GM12878 (cell line): Measurements from ENCODE around the gene PCAT6. TPM values are rescaled to one million over a fixed set of nuclear protein-coding genes. Genes with fewer than 3 reads are reported as not detected.
A peak's percentile ranks its signal among the peaks of the same experiment; 100 is the strongest.

Experiments used
- EP300 ChIP-seq, 2 experiments: fragments of 150-350 bp in 1 of 2; IDR thresholded peaks; 2 replicates each; pipeline ENCODE4 v1.6.1; 2011 to 2012; ENCODE audit warnings: low read depth in 2 of 2, low read length in 2 of 2, borderline replicate concordance in 1 of 2, improper control_type of control experiment in 1 of 2, inconsistent platforms in 1 of 2; ENCODE audit not compliant: control insufficient read depth in 1 of 2
- JUND ChIP-seq: IDR thresholded peaks from 2 replicates; pipeline ENCODE4 v1.6.1; 2012; ENCODE audit warnings: low read depth, mild to moderate bottlenecking, low read length, improper control_type of control experiment, moderate library complexity
- KLF5 ChIP-seq: fragments of 450-650 bp; IDR thresholded peaks from 2 replicates; pipeline ENCODE4 v1.6.1; 2014; ENCODE audit warnings: mild to moderate bottlenecking; ENCODE audit not compliant: partially characterized antibody
- TARDBP ChIP-seq: IDR thresholded peaks from 2 replicates; pipeline ENCODE4 v1.6.1; 2016; ENCODE audit warnings: borderline replicate concordance
- ZNF217 ChIP-seq: fragments of 450-650 bp; IDR thresholded peaks from 2 replicates; pipeline ENCODE4 v1.6.1; 2017; ENCODE audit warnings: antibody characterized with exemption, mild to moderate bottlenecking
- polyA plus RNA-seq, 11 experiments: library from polyadenylated mRNA; depleted of rRNA in 4 of 11; unstranded in 6 of 11; stranded (reverse) in 5 of 11; fragments of >200 nt; fragmentation: Nextera tagmentation in 4 of 11; fragmentation: Illumina TruSeq in 1 of 11; extraction: Ambion mirVana in 4 of 11; extraction: Trizol in 1 of 11; gene quantifications; 1 replicate in 1 of 11; 2 replicates in 10 of 11; pipeline versions ENCODE4 v1.2.1 to v1.2.3, GENCODE V29; 2011 to 2016; ENCODE audit warnings: inconsistent platforms in 2 of 11, missing spikeins in 2 of 11, low read depth in 1 of 11
- total RNA-seq, 4 experiments: library from RNA; depleted of rRNA in 3 of 4; stranded (reverse); fragments of >200 nt in 3 of 4; fragmentation: Illumina TruSeq in 1 of 4; extraction: Trizol in 1 of 4; gene quantifications; 2 replicates each; pipeline versions ENCODE4 v1.2.1 to v1.2.3, GENCODE V29; 2013 to 2021
- TF ChIP-seq, protein P1 (sequence below): fragments of 450-650 bp; IDR thresholded peaks from 2 replicates; pipeline ENCODE4 v1.6.1; 2018; ENCODE audit warnings: mild to moderate bottlenecking, low read depth, moderate library complexity; ENCODE audit not compliant: partially characterized antibody
- TF ChIP-seq, protein P2 (sequence below): fragments of 450-650 bp; IDR thresholded peaks from 2 replicates; pipeline ENCODE4 v1.6.1; 2017; ENCODE audit warnings: mild to moderate bottlenecking, moderate library complexity
- TF ChIP-seq, protein P3 (sequence below): fragments of 450-650 bp; IDR thresholded peaks from 2 replicates; pipeline ENCODE4 v1.6.1; 2017; ENCODE audit warnings: low read depth, mild to moderate bottlenecking, moderate library complexity
- TF ChIP-seq, protein P4 (sequence below): fragments of 450-650 bp; formaldehyde crosslinking; IDR thresholded peaks from 2 replicates; pipeline ENCODE4 v1.5.0; 2022; ENCODE audit warnings: mild to moderate bottlenecking, missing genetic modification characterization
- TF ChIP-seq, protein P5 (sequence below): IDR thresholded peaks from 2 replicates; pipeline ENCODE4 v1.6.1; 2011; ENCODE audit warnings: borderline replicate concordance, low read depth, mild to moderate bottlenecking, moderate library complexity, mixed read lengths, low read length; ENCODE audit not compliant: insufficient read depth; ENCODE audit errors: extremely low read length
- TF ChIP-seq, protein P6 (sequence below): IDR thresholded peaks from 2 replicates; pipeline ENCODE4 v1.6.1; 2012; ENCODE audit warnings: low read depth, low read length, improper control_type of control experiment

Gene PCAT6
- total and polyA plus RNA-seq, 10 of the 15 experiments (the other 5 are each of a cell fraction or from before 2014, with no cell fraction given): 0.16 to 0.83 (median 0.48) TPM; not detected in 4

DNA sequence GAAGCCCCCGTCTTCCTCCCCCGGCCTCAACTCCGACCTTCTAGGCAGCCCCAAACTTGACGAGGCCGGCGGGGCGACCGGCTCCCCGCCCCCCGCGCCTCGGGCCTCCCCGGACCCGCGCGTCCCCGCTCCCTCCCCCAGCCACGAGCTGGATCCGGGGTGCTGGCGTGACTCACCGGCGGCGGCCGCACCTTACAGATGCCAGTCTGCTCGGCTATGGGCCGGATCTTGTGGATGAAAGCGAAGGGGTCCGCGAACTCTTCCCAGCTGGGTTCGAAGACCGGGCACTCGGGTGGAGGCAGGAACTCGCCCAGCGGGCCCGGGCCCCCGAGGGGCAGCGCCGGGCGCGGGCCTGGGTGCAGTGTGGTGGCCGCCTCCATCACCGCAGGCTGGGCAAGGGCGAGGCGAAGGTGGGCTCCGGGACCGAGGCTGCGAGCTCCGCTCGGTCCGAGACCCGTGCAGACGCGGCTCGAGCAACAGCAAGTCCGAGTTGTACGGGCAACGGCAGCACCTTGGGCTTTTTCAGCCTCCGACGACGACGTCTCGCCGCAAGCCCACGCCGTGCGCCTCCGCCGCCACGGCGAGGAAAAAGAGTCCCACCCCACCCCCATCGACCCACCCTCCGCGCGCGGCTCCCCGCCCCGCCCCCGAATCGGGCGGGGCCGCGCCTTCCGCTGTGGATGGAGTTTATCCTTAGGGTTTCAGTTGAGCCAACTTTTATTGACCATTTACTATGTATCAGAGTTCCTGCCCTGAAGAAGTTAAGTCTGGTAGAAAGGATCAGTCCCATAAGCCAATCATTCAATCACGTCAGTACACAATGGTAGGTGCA is 2.6 kb upstream of the PCAT6 start, which contains the start of gene KDM5B (continued):
- TF ChIP-seq, protein P1, sequence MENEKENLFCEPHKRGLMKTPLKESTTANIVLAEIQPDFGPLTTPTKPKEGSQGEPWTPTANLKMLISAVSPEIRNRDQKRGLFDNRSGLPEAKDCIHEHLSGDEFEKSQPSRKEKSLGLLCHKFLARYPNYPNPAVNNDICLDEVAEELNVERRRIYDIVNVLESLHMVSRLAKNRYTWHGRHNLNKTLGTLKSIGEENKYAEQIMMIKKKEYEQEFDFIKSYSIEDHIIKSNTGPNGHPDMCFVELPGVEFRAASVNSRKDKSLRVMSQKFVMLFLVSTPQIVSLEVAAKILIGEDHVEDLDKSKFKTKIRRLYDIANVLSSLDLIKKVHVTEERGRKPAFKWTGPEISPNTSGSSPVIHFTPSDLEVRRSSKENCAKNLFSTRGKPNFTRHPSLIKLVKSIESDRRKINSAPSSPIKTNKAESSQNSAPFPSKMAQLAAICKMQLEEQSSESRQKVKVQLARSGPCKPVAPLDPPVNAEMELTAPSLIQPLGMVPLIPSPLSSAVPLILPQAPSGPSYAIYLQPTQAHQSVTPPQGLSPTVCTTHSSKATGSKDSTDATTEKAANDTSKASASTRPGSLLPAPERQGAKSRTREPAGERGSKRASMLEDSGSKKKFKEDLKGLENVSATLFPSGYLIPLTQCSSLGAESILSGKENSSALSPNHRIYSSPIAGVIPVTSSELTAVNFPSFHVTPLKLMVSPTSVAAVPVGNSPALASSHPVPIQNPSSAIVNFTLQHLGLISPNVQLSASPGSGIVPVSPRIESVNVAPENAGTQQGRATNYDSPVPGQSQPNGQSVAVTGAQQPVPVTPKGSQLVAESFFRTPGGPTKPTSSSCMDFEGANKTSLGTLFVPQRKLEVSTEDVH: no peak
- TF ChIP-seq, protein P2, sequence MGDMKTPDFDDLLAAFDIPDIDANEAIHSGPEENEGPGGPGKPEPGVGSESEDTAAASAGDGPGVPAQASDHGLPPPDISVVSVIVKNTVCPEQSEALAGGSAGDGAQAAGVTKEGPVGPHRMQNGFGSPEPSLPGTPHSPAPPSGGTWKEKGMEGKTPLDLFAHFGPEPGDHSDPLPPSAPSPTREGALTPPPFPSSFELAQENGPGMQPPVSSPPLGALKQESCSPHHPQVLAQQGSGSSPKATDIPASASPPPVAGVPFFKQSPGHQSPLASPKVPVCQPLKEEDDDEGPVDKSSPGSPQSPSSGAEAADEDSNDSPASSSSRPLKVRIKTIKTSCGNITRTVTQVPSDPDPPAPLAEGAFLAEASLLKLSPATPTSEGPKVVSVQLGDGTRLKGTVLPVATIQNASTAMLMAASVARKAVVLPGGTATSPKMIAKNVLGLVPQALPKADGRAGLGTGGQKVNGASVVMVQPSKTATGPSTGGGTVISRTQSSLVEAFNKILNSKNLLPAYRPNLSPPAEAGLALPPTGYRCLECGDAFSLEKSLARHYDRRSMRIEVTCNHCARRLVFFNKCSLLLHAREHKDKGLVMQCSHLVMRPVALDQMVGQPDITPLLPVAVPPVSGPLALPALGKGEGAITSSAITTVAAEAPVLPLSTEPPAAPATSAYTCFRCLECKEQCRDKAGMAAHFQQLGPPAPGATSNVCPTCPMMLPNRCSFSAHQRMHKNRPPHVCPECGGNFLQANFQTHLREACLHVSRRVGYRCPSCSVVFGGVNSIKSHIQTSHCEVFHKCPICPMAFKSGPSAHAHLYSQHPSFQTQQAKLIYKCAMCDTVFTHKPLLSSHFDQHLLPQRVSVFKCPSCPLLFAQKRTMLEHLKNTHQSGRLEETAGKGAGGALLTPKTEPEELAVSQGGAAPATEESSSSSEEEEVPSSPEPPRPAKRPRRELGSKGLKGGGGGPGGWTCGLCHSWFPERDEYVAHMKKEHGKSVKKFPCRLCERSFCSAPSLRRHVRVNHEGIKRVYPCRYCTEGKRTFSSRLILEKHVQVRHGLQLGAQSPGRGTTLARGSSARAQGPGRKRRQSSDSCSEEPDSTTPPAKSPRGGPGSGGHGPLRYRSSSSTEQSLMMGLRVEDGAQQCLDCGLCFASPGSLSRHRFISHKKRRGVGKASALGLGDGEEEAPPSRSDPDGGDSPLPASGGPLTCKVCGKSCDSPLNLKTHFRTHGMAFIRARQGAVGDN: peak; percentile 69; the same call in 1 of the 2 replicates
- TF ChIP-seq, protein P3, sequence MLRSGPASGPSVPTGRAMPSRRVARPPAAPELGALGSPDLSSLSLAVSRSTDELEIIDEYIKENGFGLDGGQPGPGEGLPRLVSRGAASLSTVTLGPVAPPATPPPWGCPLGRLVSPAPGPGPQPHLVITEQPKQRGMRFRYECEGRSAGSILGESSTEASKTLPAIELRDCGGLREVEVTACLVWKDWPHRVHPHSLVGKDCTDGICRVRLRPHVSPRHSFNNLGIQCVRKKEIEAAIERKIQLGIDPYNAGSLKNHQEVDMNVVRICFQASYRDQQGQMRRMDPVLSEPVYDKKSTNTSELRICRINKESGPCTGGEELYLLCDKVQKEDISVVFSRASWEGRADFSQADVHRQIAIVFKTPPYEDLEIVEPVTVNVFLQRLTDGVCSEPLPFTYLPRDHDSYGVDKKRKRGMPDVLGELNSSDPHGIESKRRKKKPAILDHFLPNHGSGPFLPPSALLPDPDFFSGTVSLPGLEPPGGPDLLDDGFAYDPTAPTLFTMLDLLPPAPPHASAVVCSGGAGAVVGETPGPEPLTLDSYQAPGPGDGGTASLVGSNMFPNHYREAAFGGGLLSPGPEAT: no peak
- TF ChIP-seq, protein P4, sequence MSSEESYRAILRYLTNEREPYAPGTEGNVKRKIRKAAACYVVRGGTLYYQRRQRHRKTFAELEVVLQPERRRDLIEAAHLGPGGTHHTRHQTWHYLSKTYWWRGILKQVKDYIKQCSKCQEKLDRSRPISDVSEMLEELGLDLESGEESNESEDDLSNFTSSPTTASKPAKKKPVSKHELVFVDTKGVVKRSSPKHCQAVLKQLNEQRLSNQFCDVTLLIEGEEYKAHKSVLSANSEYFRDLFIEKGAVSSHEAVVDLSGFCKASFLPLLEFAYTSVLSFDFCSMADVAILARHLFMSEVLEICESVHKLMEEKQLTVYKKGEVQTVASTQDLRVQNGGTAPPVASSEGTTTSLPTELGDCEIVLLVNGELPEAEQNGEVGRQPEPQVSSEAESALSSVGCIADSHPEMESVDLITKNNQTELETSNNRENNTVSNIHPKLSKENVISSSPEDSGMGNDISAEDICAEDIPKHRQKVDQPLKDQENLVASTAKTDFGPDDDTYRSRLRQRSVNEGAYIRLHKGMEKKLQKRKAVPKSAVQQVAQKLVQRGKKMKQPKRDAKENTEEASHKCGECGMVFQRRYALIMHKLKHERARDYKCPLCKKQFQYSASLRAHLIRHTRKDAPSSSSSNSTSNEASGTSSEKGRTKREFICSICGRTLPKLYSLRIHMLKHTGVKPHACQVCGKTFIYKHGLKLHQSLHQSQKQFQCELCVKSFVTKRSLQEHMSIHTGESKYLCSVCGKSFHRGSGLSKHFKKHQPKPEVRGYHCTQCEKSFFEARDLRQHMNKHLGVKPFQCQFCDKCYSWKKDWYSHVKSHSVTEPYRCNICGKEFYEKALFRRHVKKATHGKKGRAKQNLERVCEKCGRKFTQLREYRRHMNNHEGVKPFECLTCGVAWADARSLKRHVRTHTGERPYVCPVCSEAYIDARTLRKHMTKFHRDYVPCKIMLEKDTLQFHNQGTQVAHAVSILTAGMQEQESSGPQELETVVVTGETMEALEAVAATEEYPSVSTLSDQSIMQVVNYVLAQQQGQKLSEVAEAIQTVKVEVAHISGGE (CRISPR knock-in tag): no peak
- TF ChIP-seq EP300 (IDR thresholded peaks at IDR 0.05; ENCODE audit: borderline replicate concordance in 1 of 2, control insufficient read depth in 1 of 2, low read depth in 2 of 2, low read length in 2 of 2) (no peak), TARDBP (peak; percentile 56; the same call in 1 of the 2 replicates), ZNF217 (no peak), JUND (no peak), KLF5 (no peak)
- TF ChIP-seq, protein P5, sequence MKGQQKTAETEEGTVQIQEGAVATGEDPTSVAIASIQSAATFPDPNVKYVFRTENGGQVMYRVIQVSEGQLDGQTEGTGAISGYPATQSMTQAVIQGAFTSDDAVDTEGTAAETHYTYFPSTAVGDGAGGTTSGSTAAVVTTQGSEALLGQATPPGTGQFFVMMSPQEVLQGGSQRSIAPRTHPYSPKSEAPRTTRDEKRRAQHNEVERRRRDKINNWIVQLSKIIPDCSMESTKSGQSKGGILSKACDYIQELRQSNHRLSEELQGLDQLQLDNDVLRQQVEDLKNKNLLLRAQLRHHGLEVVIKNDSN: no peak
- TF ChIP-seq, protein P6, sequence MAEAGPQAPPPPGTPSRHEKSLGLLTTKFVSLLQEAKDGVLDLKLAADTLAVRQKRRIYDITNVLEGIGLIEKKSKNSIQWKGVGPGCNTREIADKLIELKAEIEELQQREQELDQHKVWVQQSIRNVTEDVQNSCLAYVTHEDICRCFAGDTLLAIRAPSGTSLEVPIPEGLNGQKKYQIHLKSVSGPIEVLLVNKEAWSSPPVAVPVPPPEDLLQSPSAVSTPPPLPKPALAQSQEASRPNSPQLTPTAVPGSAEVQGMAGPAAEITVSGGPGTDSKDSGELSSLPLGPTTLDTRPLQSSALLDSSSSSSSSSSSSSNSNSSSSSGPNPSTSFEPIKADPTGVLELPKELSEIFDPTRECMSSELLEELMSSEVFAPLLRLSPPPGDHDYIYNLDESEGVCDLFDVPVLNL: no peak
